OCI-LY3 (cell line): Measurements from ENCODE around the gene KANSL1.

Experiments used
- H2AFZ ChIP-seq: fragments of 200-600, 300-600 bp; shearing (Covaris generic); 2 replicates; pipeline ENCODE4 v1.6.0; 2014; ENCODE audit warnings: antibody characterized with exemption, low read depth, low read length
- H3K27ac ChIP-seq: fragments of 200-600, 300-600 bp; sonication (generic); 2 replicates; pipeline ENCODE4 v1.5.1; 2014; ENCODE audit warnings: mild to moderate bottlenecking, low read length, moderate library complexity, mixed read lengths
- H3K27me3 ChIP-seq: fragments of 200-600, 300-600 bp; sonication (generic); 2 replicates; pipeline ENCODE4 v1.6.1; 2014; ENCODE audit warnings: low read depth, low read length, mixed read lengths
- H3K36me3 ChIP-seq: fragments of 200-600, 300-600 bp; sonication (generic); replicated peaks from 2 replicates; pipeline ENCODE3; 2014; ENCODE audit warnings: low read depth, low read length, mixed read lengths
- H3K4me1 ChIP-seq: fragments of 300-600, 200-600 bp; sonication (generic); 2 replicates; pipeline ENCODE4 v1.6.1; 2014; ENCODE audit warnings: low read length, mixed read lengths
- H3K4me2 ChIP-seq: fragments of 200-600, 300-600 bp; sonication (generic); 2 replicates; pipeline ENCODE4 v1.6.1; 2014; ENCODE audit warnings: low read length, mixed read lengths
- H3K4me3 ChIP-seq: fragments of 300-600, 200-600 bp; sonication (generic); 2 replicates; pipeline ENCODE4 v1.5.1; 2014; ENCODE audit warnings: antibody characterized with exemption, mild to moderate bottlenecking, low read length, moderate library complexity
- H3K79me2 ChIP-seq: fragments of 300-600, 200-600 bp; shearing (Covaris generic); 2 replicates; pipeline ENCODE4 v1.6.1; 2014; ENCODE audit warnings: mild to moderate bottlenecking, low read length, mixed read lengths
- H3K9ac ChIP-seq: fragments of 300-600, 200-600 bp; shearing (Covaris generic); 2 replicates; pipeline ENCODE4 v1.6.0; 2014; ENCODE audit warnings: mild to moderate bottlenecking, low read length, moderate library complexity
- H3K9me3 ChIP-seq: fragments of 200-600, 300-600 bp; shearing (Covaris generic); 2 replicates; pipeline ENCODE4 v1.6.1; 2014; ENCODE audit warnings: low read length, mixed read lengths; ENCODE audit not compliant: insufficient read depth
- H4K20me1 ChIP-seq: fragments of 200-600, 300-600 bp; sonication (generic); 2 replicates; pipeline ENCODE4 v1.6.1; 2016; ENCODE audit warnings: low read length, mixed read lengths; ENCODE audit not compliant: insufficient read depth
- EZH2phosphoT487 ChIP-seq: fragments of 200-600 bp; shearing (Covaris generic); IDR thresholded peaks from 2 replicates; pipeline ENCODE4 v1.6.1; 2018; ENCODE audit warnings: antibody characterized with exemption, mixed run types, low read depth
- TF ChIP-seq, protein P1 (sequence below): fragments of 200-600, 300-600 bp; sonication (generic); IDR thresholded peaks from 2 replicates; pipeline ENCODE4 v1.5.1; 2014; ENCODE audit warnings: antibody characterized with exemption, low read length, low read depth

Gene KANSL1

DNA sequence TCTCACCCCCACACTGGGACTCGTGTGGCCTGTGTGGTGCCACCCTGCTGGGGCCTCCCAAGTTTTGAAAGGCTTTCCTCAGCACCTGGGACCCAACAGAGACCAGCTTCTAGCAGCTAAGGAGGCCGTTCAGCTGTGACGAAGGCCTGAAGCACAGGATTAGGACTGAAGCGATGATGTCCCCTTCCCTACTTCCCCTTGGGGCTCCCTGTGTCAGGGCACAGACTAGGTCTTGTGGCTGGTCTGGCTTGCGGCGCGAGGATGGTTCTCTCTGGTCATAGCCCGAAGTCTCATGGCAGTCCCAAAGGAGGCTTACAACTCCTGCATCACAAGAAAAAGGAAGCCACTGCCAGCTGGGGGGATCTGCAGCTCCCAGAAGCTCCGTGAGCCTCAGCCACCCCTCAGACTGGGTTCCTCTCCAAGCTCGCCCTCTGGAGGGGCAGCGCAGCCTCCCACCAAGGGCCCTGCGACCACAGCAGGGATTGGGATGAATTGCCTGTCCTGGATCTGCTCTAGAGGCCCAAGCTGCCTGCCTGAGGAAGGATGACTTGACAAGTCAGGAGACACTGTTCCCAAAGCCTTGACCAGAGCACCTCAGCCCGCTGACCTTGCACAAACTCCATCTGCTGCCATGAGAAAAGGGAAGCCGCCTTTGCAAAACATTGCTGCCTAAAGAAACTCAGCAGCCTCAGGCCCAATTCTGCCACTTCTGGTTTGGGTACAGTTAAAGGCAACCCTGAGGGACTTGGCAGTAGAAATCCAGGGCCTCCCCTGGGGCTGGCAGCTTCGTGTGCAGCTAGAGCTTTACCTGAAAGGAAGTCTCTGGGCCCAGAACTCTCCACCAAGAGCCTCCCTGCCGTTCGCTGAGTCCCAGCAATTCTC, 166.8 kb downstream of the KANSL1 start:
- Histone ChIP-seq H3K4me3 (no peak overlapping the region), H3K4me1 (no peaks in the 10 kb centered on the region), H3K36me3 (peaks cover 18% of the 10 kb centered on the region), H3K79me2 (no peaks in the 10 kb centered on the region), H3K4me2 (no peak overlapping the region), H3K27ac (no peak overlapping the region), H3K27me3 (no peaks in the 10 kb centered on the region), H4K20me1 (peaks cover 5% of the 10 kb centered on the region; the same call in 1 of the 2 replicates), H3K9ac (no peak overlapping the region), H3K9me3 (no peaks in the 10 kb centered on the region), H2AFZ (no peak overlapping the region)
- TF ChIP-seq, protein P1, sequence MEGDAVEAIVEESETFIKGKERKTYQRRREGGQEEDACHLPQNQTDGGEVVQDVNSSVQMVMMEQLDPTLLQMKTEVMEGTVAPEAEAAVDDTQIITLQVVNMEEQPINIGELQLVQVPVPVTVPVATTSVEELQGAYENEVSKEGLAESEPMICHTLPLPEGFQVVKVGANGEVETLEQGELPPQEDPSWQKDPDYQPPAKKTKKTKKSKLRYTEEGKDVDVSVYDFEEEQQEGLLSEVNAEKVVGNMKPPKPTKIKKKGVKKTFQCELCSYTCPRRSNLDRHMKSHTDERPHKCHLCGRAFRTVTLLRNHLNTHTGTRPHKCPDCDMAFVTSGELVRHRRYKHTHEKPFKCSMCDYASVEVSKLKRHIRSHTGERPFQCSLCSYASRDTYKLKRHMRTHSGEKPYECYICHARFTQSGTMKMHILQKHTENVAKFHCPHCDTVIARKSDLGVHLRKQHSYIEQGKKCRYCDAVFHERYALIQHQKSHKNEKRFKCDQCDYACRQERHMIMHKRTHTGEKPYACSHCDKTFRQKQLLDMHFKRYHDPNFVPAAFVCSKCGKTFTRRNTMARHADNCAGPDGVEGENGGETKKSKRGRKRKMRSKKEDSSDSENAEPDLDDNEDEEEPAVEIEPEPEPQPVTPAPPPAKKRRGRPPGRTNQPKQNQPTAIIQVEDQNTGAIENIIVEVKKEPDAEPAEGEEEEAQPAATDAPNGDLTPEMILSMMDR: no peak
- no peak for TF ChIP-seq EZH2phosphoT487

DNA sequence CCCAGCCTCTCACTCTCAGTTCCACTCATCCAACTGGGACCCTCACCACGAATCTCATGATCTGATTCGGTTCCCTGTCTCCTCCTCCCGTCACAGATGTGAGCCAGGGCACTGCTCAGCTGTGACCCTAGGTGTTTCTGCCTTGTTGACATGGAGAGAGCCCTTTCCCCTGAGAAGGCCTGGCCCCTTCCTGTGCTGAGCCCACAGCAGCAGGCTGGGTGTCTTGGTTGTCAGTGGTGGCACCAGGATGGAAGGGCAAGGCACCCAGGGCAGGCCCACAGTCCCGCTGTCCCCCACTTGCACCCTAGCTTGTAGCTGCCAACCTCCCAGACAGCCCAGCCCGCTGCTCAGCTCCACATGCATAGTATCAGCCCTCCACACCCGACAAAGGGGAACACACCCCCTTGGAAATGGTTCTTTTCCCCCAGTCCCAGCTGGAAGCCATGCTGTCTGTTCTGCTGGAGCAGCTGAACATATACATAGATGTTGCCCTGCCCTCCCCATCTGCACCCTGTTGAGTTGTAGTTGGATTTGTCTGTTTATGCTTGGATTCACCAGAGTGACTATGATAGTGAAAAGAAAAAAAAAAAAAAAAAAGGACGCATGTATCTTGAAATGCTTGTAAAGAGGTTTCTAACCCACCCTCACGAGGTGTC, 167.6 kb downstream of the KANSL1 start:
- Histone ChIP-seq H3K27ac (no peak overlapping the region), H3K9ac (no peak overlapping the region), H3K9me3 (no peaks in the 10 kb centered on the region), H3K27me3 (no peaks in the 10 kb centered on the region), H3K36me3 (peaks cover 10% of the 10 kb centered on the region), H3K4me3 (no peak overlapping the region), H3K4me2 (no peak overlapping the region), H4K20me1 (peaks cover 5% of the 10 kb centered on the region; the same call in 1 of the 2 replicates), H3K4me1 (no peaks in the 10 kb centered on the region), H3K79me2 (no peaks in the 10 kb centered on the region), H2AFZ (no peak overlapping the region)
- no peak for TF ChIP-seq EZH2phosphoT487
- TF ChIP-seq, protein P1: no peak

DNA sequence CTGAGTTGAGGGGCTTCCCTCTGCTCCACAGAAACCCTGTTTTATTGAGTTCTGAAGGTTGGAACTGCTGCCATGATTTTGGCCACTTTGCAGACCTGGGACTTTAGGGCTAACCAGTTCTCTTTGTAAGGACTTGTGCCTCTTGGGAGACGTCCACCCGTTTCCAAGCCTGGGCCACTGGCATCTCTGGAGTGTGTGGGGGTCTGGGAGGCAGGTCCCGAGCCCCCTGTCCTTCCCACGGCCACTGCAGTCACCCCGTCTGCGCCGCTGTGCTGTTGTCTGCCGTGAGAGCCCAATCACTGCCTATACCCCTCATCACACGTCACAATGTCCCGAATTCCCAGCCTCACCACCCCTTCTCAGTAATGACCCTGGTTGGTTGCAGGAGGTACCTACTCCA, 168.2 kb downstream of the KANSL1 start:
- H3K36me3 ChIP-seq: peaks cover 6% of the 10 kb centered on the region
- H4K20me1 ChIP-seq: peaks cover 5% of the 10 kb centered on the region; the same call in 1 of the 2 replicates

More for the DNA sequence above, 168.2 kb downstream of the KANSL1 start:
- TF ChIP-seq, protein P1: no peak
- no peak for TF ChIP-seq EZH2phosphoT487
- Histone ChIP-seq H3K4me1 (peaks cover 3% of the 10 kb centered on the region; the same call in 1 of the 2 replicates), H3K27ac (no peak overlapping the region), H3K4me3 (no peak overlapping the region), H3K27me3 (no peaks in the 10 kb centered on the region), H3K79me2 (no peaks in the 10 kb centered on the region), H2AFZ (no peak overlapping the region), H3K4me2 (no peak overlapping the region), H3K9ac (no peak overlapping the region), H3K9me3 (no peaks in the 10 kb centered on the region)
